Measurements from ENCODE around the gene ATP23.

ATP23 gene

DNA sequence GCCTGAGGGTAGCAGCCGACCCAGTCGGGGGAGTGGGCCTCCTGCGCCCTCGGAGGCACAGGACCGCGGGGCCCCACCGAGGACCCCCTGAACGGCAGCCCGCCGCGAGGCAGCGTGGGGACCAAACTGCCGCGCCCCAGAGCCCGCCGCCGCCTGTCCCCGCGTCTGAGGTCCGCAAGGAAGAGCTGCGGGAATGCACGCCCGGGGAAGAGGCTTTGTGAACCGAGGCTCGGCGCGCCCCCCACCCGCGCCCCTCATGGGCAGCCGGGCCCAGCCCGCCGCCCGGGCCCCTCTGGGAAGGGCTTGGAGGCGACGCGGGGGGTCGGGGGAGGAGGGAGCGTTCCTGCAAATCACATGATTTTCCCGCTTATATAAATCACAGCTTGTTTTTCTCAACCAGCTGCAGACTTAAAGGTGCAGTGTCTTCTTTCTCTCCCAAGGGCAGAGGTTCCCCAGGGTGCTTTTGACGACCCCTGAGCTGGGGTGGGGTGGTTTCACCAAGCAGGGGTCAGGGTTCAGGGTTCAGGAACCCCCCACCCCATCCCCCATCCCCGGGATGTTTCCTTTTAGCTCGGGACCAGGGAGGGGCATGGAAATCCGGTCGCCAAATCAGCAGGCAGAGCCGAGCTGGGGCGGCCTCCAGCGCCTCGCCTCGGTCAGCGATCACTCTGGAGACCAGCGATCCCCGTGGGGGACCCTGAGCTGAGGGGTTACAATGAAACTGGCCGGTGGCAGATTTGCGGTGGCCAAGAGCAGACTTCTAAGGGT, 44.7 kb upstream of the ATP23 start:
- FAIRE-seq (no peak), DNase-seq (ENCODE audit: insufficient read length, low spot score) (no peak)

DNA sequence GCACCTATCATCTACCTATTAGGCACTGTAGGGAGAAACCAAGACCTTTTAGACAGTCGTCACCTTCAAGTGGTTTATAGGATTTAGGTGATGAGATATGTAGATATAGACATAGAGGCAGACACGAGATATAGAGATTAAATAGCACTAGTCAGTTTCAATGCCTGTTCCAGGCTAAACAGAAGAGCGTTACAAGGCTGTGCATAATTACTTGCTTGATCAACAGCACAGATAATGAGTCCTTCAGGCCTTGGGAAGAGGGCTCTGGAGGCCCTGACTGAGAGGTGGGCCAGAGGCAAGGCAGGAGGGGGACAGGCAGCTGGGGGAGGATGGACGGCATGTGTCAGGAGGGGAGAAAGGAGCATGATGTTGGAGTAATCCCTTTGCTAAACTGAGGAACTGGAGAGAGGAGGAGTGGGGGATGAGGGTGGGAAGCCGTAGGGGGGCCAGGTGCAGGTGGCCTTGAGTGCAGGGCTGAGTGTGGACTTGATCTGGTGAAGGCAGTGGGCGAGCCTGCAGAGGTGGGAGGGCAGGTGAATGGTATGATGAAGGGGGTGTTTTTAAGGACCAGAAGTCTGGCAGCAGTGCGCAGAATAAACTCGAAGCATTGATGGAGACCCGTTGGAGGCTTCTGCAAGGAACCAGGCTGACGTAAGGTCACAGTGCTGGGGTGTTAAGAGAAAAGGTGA, 43.9 kb upstream of the ATP23 start:
- FAIRE-seq (no peak), DNase-seq (ENCODE audit: insufficient read length, low spot score) (no peak)
- TF ChIP-seq, protein P1, sequence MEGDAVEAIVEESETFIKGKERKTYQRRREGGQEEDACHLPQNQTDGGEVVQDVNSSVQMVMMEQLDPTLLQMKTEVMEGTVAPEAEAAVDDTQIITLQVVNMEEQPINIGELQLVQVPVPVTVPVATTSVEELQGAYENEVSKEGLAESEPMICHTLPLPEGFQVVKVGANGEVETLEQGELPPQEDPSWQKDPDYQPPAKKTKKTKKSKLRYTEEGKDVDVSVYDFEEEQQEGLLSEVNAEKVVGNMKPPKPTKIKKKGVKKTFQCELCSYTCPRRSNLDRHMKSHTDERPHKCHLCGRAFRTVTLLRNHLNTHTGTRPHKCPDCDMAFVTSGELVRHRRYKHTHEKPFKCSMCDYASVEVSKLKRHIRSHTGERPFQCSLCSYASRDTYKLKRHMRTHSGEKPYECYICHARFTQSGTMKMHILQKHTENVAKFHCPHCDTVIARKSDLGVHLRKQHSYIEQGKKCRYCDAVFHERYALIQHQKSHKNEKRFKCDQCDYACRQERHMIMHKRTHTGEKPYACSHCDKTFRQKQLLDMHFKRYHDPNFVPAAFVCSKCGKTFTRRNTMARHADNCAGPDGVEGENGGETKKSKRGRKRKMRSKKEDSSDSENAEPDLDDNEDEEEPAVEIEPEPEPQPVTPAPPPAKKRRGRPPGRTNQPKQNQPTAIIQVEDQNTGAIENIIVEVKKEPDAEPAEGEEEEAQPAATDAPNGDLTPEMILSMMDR (IDR thresholded peaks at IDR 0.05; ENCODE audit: insufficient read depth, missing control alignments) = no peak

More for the DNA sequence above, 44.7 kb upstream of the ATP23 start:
- TF ChIP-seq, protein P1 (IDR thresholded peaks at IDR 0.05; ENCODE audit: insufficient read depth, missing control alignments) = peak; percentile 34

DNA sequence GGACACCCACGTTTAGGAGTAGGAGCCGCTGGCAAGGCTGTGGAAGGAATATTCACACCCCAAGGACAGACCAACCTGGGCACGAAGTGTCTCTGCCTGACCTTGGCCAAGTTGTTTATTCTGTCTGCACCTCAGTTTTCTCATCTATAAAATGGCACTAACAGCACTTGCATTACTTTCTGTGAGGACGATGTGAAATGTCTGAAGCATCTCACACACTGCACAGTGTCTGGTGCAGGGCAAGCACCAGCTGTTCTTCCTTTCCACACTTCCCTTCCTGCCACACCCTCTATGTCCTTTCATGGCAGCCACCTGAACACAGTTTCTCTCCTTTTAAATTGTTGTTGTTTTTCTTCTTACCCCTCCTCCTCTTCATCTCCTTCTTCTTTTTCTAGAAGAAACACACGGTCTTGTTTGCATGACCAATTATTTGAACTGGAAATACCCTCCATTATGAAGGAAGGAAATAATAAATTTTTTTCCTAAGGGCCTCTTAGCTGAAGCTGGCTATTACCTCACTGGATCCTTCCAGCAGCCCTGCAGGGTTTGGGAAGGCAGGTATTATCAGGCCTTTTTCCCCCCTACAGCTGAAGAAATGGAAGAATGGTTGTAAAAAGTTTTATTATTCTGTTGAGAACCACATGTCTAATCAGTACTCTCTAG, 42.9 kb upstream of the ATP23 start:
- no peak for FAIRE-seq
- DNase-seq (ENCODE audit: insufficient read length, low spot score) = no peak
- TF ChIP-seq, protein P1 (IDR thresholded peaks at IDR 0.05; ENCODE audit: insufficient read depth, missing control alignments) = no peak

DNA sequence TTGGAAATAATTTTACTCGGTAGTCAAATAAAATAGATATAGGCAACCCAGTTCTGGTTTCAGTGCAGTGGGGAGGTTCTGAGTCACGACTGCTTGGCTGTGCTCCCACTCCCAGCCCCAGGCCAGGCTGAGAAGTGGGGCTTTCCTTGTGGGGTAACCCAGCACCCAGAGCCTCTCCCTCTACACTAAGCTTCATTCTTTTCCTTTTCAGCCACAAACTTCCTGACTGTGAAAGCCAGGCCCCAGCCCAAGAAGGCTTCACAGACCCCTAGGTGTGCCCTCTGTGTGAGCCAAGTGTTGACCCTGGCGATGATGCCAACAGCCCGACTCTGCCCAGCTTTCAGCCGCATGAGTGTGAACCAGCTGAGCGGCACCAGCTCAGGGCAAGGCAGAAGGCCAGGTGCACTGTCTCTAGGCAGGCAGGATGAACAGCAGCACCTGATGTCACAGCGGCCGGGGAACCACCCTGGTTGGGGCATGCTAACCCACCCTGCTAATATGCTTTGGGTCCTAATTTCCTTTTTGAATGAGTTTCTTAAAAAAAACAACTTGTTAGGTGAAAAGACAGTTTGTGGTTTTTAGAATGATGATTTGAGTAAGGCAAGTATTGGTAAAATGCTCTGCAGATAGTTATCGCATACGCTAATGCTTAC, 42.2 kb upstream of the ATP23 start:
- DNase-seq (ENCODE audit: insufficient read length, low spot score) = no peak
- no peak for FAIRE-seq

DNA sequence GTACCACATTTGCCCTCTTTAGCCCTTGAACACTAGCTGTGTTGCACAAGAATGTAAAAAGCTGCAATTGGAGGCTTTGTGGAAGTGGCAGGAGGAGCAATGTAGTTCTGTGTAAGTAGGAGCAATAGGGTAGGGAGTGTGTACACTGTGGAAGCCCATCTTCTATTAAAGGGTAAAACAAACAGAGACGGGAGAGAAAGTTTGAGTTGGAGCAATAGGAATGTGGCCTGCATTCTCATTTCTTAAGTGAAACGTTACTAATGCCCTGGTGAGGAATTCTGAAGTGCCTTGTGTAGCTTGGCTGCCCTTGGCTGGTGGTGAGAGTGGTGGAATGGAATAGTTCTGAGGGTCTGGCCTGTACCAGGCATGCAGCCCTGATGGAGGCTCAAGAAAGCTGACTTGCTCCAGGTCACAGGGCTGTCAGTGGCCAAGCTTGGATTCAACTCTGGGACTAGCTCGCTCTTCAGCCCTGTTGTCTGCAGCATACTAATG, 38.8 kb upstream of the ATP23 start:
- FAIRE-seq (no peak), DNase-seq (ENCODE audit: insufficient read length, low spot score) (no peak)
- TF ChIP-seq, protein P1 (IDR thresholded peaks at IDR 0.05; ENCODE audit: insufficient read depth, missing control alignments) = no peak

More for the DNA sequence above, 42.2 kb upstream of the ATP23 start:
- TF ChIP-seq, protein P1 (IDR thresholded peaks at IDR 0.05; ENCODE audit: insufficient read depth, missing control alignments) = no peak

DNA sequence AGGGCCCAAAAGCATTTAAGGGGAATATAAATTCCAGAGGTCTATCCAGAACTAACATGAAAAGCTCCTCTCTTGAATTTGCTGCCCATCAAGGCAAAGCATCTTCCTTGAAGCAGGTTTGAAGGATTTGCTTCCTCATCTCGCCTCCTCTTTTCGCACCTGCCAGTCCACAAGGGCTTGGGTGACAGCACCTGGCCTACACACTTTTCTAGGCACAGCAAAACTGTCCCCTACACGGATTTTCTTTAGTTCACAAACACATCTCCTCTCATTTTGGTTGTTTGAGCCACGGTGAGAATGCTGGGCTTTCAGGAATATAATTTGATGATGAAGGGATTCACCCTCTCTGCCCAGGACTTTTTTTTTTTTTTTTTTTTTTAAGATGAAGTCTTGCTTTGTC, 36.9 kb upstream of the ATP23 start:
- no peak for FAIRE-seq
- no peak for DNase-seq (ENCODE audit: insufficient read length, low spot score)
- TF ChIP-seq, protein P1 (IDR thresholded peaks at IDR 0.05; ENCODE audit: insufficient read depth, missing control alignments) = no peak

All from D721Med (cell line).